ENCODE data around the gene P2RX1. TPM values are rescaled to one million over a fixed set of nuclear protein-coding genes. Genes with fewer than 3 reads are reported as not detected.

Gene P2RX1
- polyA plus RNA-seq, 3 donors = 22.9 to 117 (median 33.8) TPM

- H3K27me3 Mint-ChIP-seq (ENCODE audit: low read depth in 3 of 3) = peaks cover 0 to 2% (median 0%) of the 10 kb centered on the region in 3 donors
- no peaks in the 10 kb centered on the region for H4K20me1 ChIP-seq (ENCODE audit: insufficient read depth, low read length)
- H3K27ac Mint-ChIP-seq = no peak overlapping the region
- peak overlapping the region in 1 of 2 donors; percentile 3 for H3K27ac ChIP-seq (ENCODE audit: low read depth in 1 of 2, low read length in 2 of 2)
- H3K36me3 Mint-ChIP-seq = peaks cover 65 to 93% of the 10 kb centered on the region in 2 donors
- H3K79me2 ChIP-seq (ENCODE audit: insufficient read depth, low read length) = no peaks in the 10 kb centered on the region
- no peaks in the 10 kb centered on the region for H3K4me1 Mint-ChIP-seq
- H3K9ac ChIP-seq (ENCODE audit: insufficient read depth, low read length, poor library complexity, severe bottlenecking) = no peak overlapping the region
- H2AFZ ChIP-seq (ENCODE audit: insufficient read depth, low read depth, low read length, poor library complexity, severe bottlenecking) = no peak overlapping the region
- H3K4me1 ChIP-seq (ENCODE audit: control insufficient read depth in 1 of 2, insufficient read depth in 2 of 2, low read length in 2 of 2) = no peaks in the 10 kb centered on the region
- no peaks in the 10 kb centered on the region for H3K9me3 ChIP-seq (replicated peaks in 1 of 2; ENCODE audit: control insufficient read depth in 1 of 2, insufficient read depth in 1 of 2, low read length in 2 of 2)
- no peaks in the 10 kb centered on the region for H3K27me3 ChIP-seq (ENCODE audit: control insufficient read depth in 2 of 2, insufficient read depth in 2 of 2, low read length in 2 of 2)
- H3K9me3 Mint-ChIP-seq = peaks cover 0 to 2% (median 0%) of the 10 kb centered on the region in 7 donors
- 95% methylated on average over 66 of the region's 68 CpGs for WGBS (ENCODE audit: insufficient coverage)
- intact Hi-C loops (cut with micrococcal nuclease) = no loop called here
- no peak for TF ChIP-seq CTCF (IDR thresholded peaks at IDR 0.05)
- H3K36me3 ChIP-seq (replicated peaks in 1 of 2; ENCODE audit: control insufficient read depth in 1 of 2, insufficient read depth in 2 of 2, low read length in 2 of 2) = peaks cover 73 to 95% of the 10 kb centered on the region in 2 donors
- no peak overlapping the region for H3K4me3 ChIP-seq (replicated peaks in 1 of 3; ENCODE audit: low read depth in 2 of 3, low read length in 3 of 3)
- DNase-seq = no peak
- no peak overlapping the region for H3K4me3 Mint-ChIP-seq
- no peak overlapping the region for H3K4me2 ChIP-seq (replicated peaks; ENCODE audit: extremely low read depth, low read length, poor library complexity, severe bottlenecking)
These were observed 28.5 kb upstream of the P2RX1 start for GRCh38 chr17:3944485-3945388.

- Histone ChIP-seq H3K4me2 (replicated peaks; ENCODE audit: extremely low read depth, low read length, poor library complexity, severe bottlenecking) (no peak overlapping the region), H3K27ac (ENCODE audit: low read depth in 1 of 2, low read length in 2 of 2) (peak overlapping the region in 1 of 2 donors; percentile 3), H3K79me2 (ENCODE audit: insufficient read depth, low read length) (no peaks in the 10 kb centered on the region), H4K20me1 (ENCODE audit: insufficient read depth, low read length) (no peaks in the 10 kb centered on the region), H3K9me3 (replicated peaks in 1 of 2; ENCODE audit: control insufficient read depth in 1 of 2, insufficient read depth in 1 of 2, low read length in 2 of 2) (no peaks in the 10 kb centered on the region), H3K4me3 (replicated peaks in 1 of 3; ENCODE audit: low read depth in 2 of 3, low read length in 3 of 3) (no peak overlapping the region), H3K9ac (ENCODE audit: insufficient read depth, low read length, poor library complexity, severe bottlenecking) (no peak overlapping the region), H3K36me3 (replicated peaks in 1 of 2; ENCODE audit: control insufficient read depth in 1 of 2, insufficient read depth in 2 of 2, low read length in 2 of 2) (peaks cover 72 to 93% of the 10 kb centered on the region in 2 donors), H3K27me3 (ENCODE audit: control insufficient read depth in 2 of 2, insufficient read depth in 2 of 2, low read length in 2 of 2) (no peaks in the 10 kb centered on the region), H2AFZ (ENCODE audit: insufficient read depth, low read depth, low read length, poor library complexity, severe bottlenecking) (no peak overlapping the region), H3K4me1 (ENCODE audit: control insufficient read depth in 1 of 2, insufficient read depth in 2 of 2, low read length in 2 of 2) (no peaks in the 10 kb centered on the region)
- peak overlapping the region in 4 of 7 donors; percentile 26 to 82 (median 70) for H3K27ac Mint-ChIP-seq
- 91% methylated on average over 18 of the region's 23 CpGs for WGBS (ENCODE audit: insufficient coverage)
- no peak for TF ChIP-seq CTCF (IDR thresholded peaks at IDR 0.05)
- peaks cover 63 to 93% of the 10 kb centered on the region in 2 donors for H3K36me3 Mint-ChIP-seq
- intact Hi-C loops (cut with micrococcal nuclease) = no loop called here
- H3K9me3 Mint-ChIP-seq = peaks cover 0 to 2% (median 0%) of the 10 kb centered on the region in 7 donors
- no peak for DNase-seq
- H3K4me3 Mint-ChIP-seq = no peak overlapping the region
- H3K27me3 Mint-ChIP-seq (ENCODE audit: low read depth in 3 of 3) = peaks cover 0 to 2% (median 0%) of the 10 kb centered on the region in 3 donors
- H3K4me1 Mint-ChIP-seq = no peaks in the 10 kb centered on the region
These were observed 27.1 kb upstream of the P2RX1 start for GRCh38 chr17:3943240-3943891.

Data from CD14-positive monocyte (primary cell).